OCI-LY1 (cell line): ENCODE measurements around the gene CYBRD1.

Source experiments
- CTCF ChIP-seq: fragments of 200-600 bp; sonication (generic), shearing (Covaris generic); IDR thresholded peaks from 2 replicates; pipeline ENCODE4 v1.5.1; 2017; ENCODE audit warnings: mild to moderate bottlenecking, antibody characterized with exemption, low read length, moderate library complexity, mixed read lengths
- EZH2 ChIP-seq: fragments of 200-600 bp; sonication (generic), shearing (Covaris generic); IDR thresholded peaks from 2 replicates; pipeline ENCODE4 v1.8.0; 2017; ENCODE audit warnings: borderline replicate concordance, mixed run types, mild to moderate bottlenecking, antibody characterized with exemption, low read length, moderate library complexity, mixed read lengths

GRCh38 chr2:171529914-171530313 is 7.6 kb downstream of the CYBRD1 start:
- TF ChIP-seq CTCF = peak; percentile 62
- TF ChIP-seq EZH2 = no peak
